Kasumi-1 (cell line): ENCODE data around the gene PNPLA7.

Source experiments
- DNase-seq, 2 experiments: peaks; one replicate each; lab custom pipeline; 2025; lab: John Stamatoyannopoulos, UW

Gene PNPLA7

GRCh38 chr9:137449931-137450538 is 100.2 kb downstream of the PNPLA7 start:
- DNase-seq = no peak

GRCh38 chr9:137449081-137449844 is 100.9 kb downstream of the PNPLA7 start:
- no peak for DNase-seq

DNA sequence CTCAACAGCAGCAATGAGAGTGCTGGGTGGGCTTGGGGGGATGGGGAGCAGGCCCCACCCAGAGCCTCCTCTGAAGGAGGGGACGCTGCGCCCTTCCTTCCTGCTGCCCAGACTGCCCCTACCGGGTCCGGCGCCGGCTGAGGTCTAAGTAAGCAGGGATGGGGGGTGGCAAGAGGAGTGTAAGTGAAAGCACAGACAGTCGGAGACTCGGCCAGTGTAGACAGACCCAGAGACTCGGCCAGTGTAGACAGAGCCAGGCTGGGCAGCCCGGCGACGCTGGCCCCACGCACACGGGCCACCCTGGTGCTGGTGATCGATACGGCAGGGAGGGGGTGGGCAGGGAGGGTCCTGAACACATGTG is 101.6 kb downstream of the PNPLA7 start:
- DNase-seq = no peak

DNA sequence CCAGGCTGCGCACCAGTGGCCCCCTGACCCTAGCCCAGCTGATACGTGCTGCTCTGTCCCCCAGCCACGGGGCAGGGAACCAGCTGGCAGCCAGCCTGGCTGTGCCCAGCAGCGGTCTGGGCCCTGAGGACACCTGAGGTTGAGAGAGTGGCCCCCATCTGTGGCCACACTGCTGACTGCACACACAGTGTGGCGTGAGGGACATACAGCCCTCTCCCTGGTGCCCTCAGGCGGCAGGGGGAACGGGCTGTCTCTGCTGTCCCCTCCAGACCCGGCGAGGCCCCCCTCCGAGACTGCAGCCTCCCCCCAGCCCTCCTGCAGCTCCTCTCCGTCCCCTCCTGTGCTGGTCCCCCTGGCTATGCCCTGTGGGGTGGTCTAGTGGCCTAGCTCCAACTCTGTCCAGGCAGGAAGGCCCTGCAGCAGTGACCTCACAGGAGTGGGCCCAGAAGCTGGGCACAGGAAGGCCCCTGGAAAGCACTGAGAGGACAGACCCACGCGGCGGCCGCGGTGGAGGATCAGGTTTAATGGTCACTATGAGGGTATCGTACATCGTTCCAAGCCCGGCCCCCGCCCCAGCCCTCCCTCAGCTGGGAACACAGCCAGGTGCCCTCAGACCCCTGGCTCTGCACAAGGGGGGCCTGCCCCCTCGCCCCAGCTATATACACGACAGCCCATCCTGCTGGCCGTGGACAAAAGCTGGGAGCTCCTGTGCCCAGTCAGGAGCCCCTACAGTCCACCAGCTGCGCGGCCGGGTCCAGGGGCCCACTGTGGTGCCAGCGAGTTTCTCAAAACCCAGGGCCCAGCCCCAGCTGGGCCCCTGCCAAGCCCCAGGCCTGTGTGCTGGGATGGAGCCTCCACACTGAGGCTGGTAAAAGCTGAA is 102.2 kb downstream of the PNPLA7 start:
- DNase-seq = no peak

DNA sequence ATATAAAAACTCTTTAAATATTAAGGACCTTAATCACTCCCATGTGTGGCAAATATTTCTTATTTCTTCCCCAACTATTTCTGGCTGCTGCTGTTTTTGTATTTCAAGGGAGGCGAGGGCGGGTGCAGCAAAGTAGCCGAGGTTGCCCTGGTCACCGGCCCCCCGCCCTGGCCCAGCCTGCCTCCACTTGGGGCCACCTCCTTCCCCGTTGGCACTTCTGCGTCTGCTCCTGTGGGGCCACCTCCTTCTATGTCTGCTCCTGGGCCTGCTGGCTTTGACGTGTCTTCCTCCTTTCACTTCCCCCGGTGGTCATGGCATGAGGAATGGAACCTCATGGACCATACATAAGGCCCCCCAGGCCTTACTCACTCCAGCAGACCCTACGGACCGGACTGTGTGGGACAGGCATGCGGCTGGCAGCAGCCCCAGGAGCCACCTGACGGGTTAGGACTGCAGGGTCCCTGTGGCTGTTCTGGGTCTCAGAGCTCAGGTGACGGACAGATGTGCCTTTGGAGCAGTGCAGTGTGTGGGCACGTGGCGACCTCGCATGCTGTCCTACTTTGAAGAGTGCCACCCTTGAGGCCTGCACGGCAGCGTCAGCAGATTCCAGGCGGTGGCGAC is 103.2 kb downstream of the PNPLA7 start:
- DNase-seq = no peak

- no peak for DNase-seq
These were observed 104.2 kb downstream of the PNPLA7 start for GRCh38 chr9:137445930-137446431.

- peak; percentile 72 to 80 for DNase-seq
These were observed 104.9 kb downstream of the PNPLA7 start for GRCh38 chr9:137445275-137445807.

DNA sequence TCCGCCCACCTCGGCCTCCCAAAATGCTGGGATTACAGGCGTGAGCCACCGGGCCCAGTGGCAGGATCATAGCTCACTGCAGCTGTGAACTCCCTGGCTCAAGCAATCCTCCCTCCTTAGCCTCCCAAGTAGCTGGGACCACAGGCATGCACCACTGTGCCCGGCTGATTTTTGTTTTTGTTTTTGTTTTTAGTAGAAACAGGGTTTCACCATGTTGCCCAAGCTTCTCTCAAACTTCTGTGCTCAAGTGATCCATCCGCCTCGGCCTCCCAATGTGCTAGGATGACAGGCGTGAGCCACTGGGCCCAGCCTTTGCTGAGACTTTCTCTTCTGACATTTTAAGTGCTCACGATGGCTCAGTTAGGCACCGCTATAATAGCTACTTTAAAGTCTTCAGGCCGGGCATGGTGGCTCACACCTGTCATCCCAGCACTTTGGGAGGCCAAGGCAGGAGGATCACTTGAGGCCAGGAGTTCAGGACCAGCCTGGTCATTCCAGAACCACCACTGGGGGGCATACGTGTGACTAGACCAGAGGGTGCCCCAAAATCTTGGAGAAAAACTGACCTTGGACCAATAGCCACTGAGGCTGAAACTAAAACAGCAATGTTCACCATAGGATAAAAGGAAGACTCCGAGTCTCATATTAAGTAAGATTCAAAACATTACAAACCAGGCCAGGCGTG is 106.0 kb downstream of the PNPLA7 start:
- DNase-seq = no peak

DNA sequence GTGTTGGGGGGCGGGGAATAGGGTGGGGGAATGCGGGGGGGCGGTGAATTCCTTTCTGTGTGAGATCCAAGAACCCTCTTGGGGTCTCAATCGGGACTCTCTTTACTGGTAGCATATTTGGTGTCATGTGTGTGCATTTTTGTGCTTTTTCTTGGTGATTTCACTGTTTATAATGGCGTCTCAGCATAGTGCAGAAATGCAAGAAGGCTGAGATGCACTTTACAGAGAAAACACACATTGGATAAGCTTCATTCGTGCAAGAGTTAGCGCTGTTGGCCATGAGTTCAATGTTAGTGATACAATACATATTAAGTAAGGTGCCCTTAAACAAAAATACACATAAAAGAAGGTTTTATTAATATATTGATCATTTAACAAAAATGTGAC is 108.3 kb downstream of the PNPLA7 start:
- no peak for DNase-seq

GRCh38 chr9:137441289-137441934 is 108.8 kb downstream of the PNPLA7 start, which contains the start of gene ENTPD8:
Gene ENTPD8 (minus strand): TSS chr9:137441357. CDS start chr9:137438285, 3,072 bp downstream.
- no peak for DNase-seq

DNA sequence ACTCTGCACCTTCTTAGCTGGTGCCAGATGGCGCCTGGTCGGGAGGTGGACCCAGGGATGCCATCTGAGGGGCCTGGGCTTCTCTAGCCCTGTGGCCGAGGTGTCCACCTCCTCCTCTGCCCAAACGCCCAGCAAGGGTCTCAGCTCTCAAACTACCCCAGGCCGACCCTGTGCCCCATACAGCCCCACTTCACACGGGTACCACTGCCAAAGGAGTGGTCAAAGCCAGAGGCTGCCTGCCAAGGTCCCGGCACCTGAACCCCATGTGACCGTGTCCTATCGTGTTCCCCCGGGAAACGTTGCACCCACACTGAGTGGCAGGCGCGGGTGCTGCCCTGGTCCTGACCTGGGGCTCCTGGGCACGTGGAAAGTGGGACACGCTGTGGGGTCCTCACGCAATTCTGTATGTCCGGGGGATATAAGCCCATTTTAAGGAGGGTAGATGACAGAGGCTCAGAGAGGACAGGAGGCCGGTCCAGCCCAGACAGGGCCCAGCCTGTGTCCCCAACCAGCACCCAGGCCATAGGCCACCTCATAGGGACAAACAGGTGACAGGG is 111.0 kb downstream of the PNPLA7 start:
- DNase-seq = no peak

GRCh38 chr9:137438591-137439157 is 111.5 kb downstream of the PNPLA7 start:
- DNase-seq = no peak

- no peak for DNase-seq
These were observed 112.3 kb downstream of the PNPLA7 start for GRCh38 chr9:137437691-137438590.

DNA sequence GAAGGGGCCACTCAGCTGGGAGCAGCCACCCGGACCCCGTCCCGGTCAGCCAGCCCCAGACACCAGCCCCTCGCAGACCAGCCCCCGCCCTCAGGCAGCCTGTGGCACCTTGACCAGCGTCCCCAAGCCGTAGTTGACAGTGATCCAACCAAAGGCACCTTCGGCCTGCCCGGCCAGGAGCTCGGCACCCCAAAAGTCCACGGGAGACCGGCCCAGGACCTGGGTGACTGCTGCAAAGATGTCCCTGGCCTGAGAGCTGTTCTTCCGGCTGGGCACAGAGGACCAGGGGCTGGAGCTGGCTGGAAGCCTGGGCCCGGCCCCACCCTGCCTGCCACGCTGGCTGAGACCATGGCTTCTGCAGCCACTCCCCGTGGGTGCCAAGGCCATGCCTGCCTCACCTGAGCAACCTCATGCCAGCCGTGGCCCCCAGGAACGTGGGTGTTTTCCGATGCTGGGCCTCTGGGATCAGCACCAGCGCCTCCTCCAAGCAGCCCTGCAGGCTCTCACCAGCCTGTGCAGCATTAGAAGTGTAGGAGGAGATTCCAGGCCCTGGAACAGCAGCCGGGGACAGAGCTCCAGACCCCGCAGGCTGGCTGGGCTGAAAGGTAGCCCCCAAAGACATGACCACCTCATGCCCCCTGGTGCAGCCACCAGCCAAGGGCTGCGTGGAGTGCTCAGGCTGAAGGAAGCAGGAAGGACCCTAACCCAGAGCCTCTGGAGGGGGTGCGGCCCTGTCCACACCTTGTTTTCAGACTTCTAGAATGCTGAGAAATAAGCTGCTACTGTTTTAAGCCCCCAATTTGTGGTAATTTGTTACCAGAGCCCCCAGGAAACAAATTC is 113.2 kb downstream of the PNPLA7 start:
- DNase-seq = no peak

DNA sequence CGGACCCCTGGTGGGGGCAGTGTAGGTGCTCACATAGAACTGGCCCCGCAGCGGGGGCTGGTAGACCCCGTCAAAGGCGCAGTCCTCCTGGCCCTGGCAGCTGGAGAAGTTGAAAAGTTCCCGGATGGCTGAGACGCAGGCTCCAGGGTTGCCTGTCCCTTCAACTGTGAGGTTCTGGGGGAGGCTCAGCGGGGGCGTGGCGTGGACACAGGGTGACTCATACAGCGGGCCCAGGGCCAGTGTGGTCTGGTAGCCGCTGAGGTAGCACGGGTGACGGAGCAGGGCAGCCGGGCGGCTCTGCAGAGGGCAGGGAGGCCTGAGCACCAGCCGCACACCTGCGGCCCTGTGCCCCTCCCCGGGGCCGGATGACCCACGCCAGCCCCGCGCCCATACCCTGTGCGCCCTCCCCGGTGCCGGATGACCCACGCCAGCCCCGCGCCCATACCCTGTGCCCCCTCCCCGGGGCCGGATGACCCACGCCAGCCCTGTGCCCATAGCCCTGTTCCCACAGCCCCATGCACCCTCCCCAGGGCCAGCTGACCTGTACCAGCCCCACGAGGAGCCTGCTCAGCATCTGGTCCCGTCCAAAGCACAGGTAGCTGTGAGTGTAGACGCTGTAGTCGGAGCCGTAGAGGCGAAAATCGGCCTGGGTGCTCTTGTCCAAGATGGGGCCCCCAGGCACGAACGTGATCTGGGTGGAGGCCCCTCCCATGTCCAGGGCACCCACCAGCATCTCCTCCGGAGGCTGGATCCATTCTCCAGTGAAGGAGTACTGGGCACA is 114.0 kb downstream of the PNPLA7 start:
- DNase-seq = no peak

DNA sequence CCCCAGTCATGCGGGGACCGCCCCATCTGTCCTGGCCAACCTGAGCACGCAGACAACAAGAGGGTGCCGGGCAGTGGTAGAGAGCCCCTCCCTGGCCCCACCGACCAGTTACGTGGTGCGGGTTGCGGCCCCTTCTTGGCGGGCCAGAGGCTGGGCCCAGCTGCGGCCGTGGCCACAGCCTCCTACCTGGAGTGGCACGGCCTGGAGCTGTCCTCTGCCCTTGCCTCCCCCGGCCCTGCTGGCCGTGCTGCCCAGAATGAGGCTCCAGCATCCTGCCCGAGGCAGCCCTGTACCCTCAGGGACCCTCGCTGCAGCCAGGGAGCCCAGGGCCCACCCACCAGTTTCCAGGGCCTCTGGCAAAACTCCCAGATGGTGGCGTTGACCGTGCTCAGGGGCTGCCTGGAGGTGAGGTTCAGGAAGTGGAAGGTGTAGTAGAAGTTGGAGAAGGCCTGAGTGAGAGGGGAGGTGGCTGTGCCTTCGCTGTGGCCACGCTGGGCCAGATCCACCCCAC is 114.8 kb downstream of the PNPLA7 start:
- no peak for DNase-seq
